DMS 273 (cell line): ENCODE measurements around the gene PPP1R3G.

Experiments used
- DNase-seq: peaks from one replicate; lab custom pipeline; 2025; ENCODE audit not compliant: unreplicated experiment; lab: John Stamatoyannopoulos, UW

The PPP1R3G gene

GRCh38 chr6:5071216-5071615 is 13.9 kb upstream of the PPP1R3G start:
- no peak for DNase-seq

GRCh38 chr6:5072440-5072839 is 12.7 kb upstream of the PPP1R3G start:
- DNase-seq, result no peak

GRCh38 chr6:5073992-5074391 is 11.1 kb upstream of the PPP1R3G start:
- no peak for DNase-seq

- DNase-seq, result no peak
Measured at GRCh38 chr6:5076931-5077330, 8.2 kb upstream of the PPP1R3G start.

- DNase-seq, result peak; percentile 13
Measured at GRCh38 chr6:5078121-5078669, 6.9 kb upstream of the PPP1R3G start.

GRCh38 chr6:5079692-5080091 is 5.4 kb upstream of the PPP1R3G start:
- no peak for DNase-seq

GRCh38 chr6:5080574-5080973 is 4.6 kb upstream of the PPP1R3G start:
- no peak for DNase-seq

GRCh38 chr6:5081182-5081581 is 4.0 kb upstream of the PPP1R3G start:
- no peak for DNase-seq

GRCh38 chr6:5081955-5082354 is 3.2 kb upstream of the PPP1R3G start:
- DNase-seq, result no peak

- DNase-seq, result no peak
Measured at GRCh38 chr6:5082487-5083306, 2.4 kb upstream of the PPP1R3G start.

- DNase-seq, result no peak
Measured at GRCh38 chr6:5083307-5083583, 1.9 kb upstream of the PPP1R3G start.

GRCh38 chr6:5083813-5084359 is 1.3 kb upstream of the PPP1R3G start:
- DNase-seq, result no peak

GRCh38 chr6:5084360-5084780 is 771 bp upstream of the PPP1R3G start:
- DNase-seq, result no peak

GRCh38 chr6:5085648-5086293 is 630 bp downstream of the PPP1R3G start:
- peak; percentile 85 for DNase-seq

GRCh38 chr6:5086294-5086890 is 1.3 kb downstream of the PPP1R3G start:
- DNase-seq, result no peak

- DNase-seq, result no peak
Measured at GRCh38 chr6:5087389-5087788, 2.2 kb downstream of the PPP1R3G start.

- DNase-seq, result no peak
Measured at GRCh38 chr6:5088780-5089179, 3.6 kb downstream of the PPP1R3G start.

- no peak for DNase-seq
Measured at GRCh38 chr6:5089481-5090438, 4.6 kb downstream of the PPP1R3G start.

- DNase-seq, result no peak
Measured at GRCh38 chr6:5090603-5091002, 5.5 kb downstream of the PPP1R3G start.

GRCh38 chr6:5091210-5092069 is 6.3 kb downstream of the PPP1R3G start:
- DNase-seq, result no peak
